GM19239 (cell line): ENCODE measurements around the gene CFAP91.
"Not testable (repeated sequence)": the region's sequence is repeated elsewhere in the genome, so short reads cannot be mapped to it uniquely, and the experiment has no call there.

Experiments
- DNase-seq: peaks from one replicate; pipeline ENCODE4 v3.0.0; 2011; ENCODE audit warnings: low spot score; ENCODE audit not compliant: insufficient read length
- FAIRE-seq: peaks from 2 replicates; lab custom pipeline; 2011; peaks lifted over from hg19 to GRCh38; lab: Jason Lieb, UNC

The CFAP91 gene

GRCh38 chr3:119676771-119677640, 25.8 kb upstream of the CFAP91 start, which contains the start of gene COX17:
TSS of gene COX17 (minus strand) at chr3:119677406. CDS start at chr3:119677310, 96 bp downstream.
- DNase-seq (peak; percentile 79), FAIRE-seq (peak; percentile 99)

- no peak for FAIRE-seq
- DNase-seq = no peak
Observed at GRCh38 chr3:119677641-119677934, 25.2 kb upstream of the CFAP91 start.

- peak; percentile 26 for FAIRE-seq
- not testable (repeated sequence) for DNase-seq
Observed at GRCh38 chr3:119678209-119678608, 24.6 kb upstream of the CFAP91 start.

- no peak for DNase-seq
- no peak for FAIRE-seq
Observed at GRCh38 chr3:119679874-119680273, 22.9 kb upstream of the CFAP91 start.

- no peak for DNase-seq
Observed at GRCh38 chr3:119681279-119681678, 21.5 kb upstream of the CFAP91 start.

GRCh38 chr3:119683421-119683820, 19.4 kb upstream of the CFAP91 start:
- FAIRE-seq (no peak), DNase-seq (no peak)

More at GRCh38 chr3:119681279-119681678, 21.5 kb upstream of the CFAP91 start:
- peak; percentile 96 for FAIRE-seq

- no peak for FAIRE-seq
- DNase-seq = no peak
Observed at GRCh38 chr3:119690043-119690656, 12.7 kb upstream of the CFAP91 start.

- no peak for FAIRE-seq
- DNase-seq = no peak
Observed at GRCh38 chr3:119695480-119695879, 7.3 kb upstream of the CFAP91 start.

- FAIRE-seq (peak; percentile 84), DNase-seq (no peak)
Observed at GRCh38 chr3:119697394-119697793, 5.4 kb upstream of the CFAP91 start.

- peak; percentile 95 for FAIRE-seq
- DNase-seq = peak; percentile 10
Observed at GRCh38 chr3:119700269-119700919, 2.4 kb upstream of the CFAP91 start.

GRCh38 chr3:119700920-119701734, 1.7 kb upstream of the CFAP91 start:
- no peak for FAIRE-seq

GRCh38 chr3:119703820-119704531, 1.2 kb downstream of the CFAP91 start:
- FAIRE-seq = no peak
- no peak for DNase-seq

More at GRCh38 chr3:119700920-119701734, 1.7 kb upstream of the CFAP91 start:
- DNase-seq = no peak

- DNase-seq (no peak), FAIRE-seq (no peak)
Observed at GRCh38 chr3:119715105-119715504, 12.3 kb downstream of the CFAP91 start.

GRCh38 chr3:119716998-119717397, 14.2 kb downstream of the CFAP91 start:
- FAIRE-seq (no peak), DNase-seq (no peak)

- FAIRE-seq (no peak), DNase-seq (no peak)
Observed at GRCh38 chr3:119717520-119717919, 14.7 kb downstream of the CFAP91 start.

- DNase-seq = no peak
Observed at GRCh38 chr3:119723022-119723421, 20.2 kb downstream of the CFAP91 start.

GRCh38 chr3:119726909-119727308, 24.1 kb downstream of the CFAP91 start:
- FAIRE-seq (no peak), DNase-seq (no peak)

More at GRCh38 chr3:119723022-119723421, 20.2 kb downstream of the CFAP91 start:
- FAIRE-seq = no peak

GRCh38 chr3:119729996-119730395, 27.2 kb downstream of the CFAP91 start:
- DNase-seq = no peak
- no peak for FAIRE-seq

- no peak for DNase-seq
- no peak for FAIRE-seq
Observed at GRCh38 chr3:119731560-119732343, 28.9 kb downstream of the CFAP91 start.
